Ovary (tissue), 3 donors: Measurements from ENCODE around the gene DPY19L2.
"Not testable (repeated sequence)": the region's sequence is repeated elsewhere in the genome, so short reads cannot be mapped to it uniquely, and the experiment has no call there.

ENCODE experiments used
- EP300 ChIP-seq: sonication (generic); formaldehyde crosslinking; IDR thresholded peaks from one replicate; pipeline ENCODE4 v1.6.1; 2017; ENCODE audit warnings: antibody characterized with exemption
- POLR2A ChIP-seq: fragments of 450-650 bp; IDR thresholded peaks from one replicate; pipeline ENCODE4 v1.6.1; 2017; ENCODE audit warnings: antibody characterized with exemption, mild to moderate bottlenecking, moderate library complexity
- TF ChIP-seq, protein P1 (sequence below), 3 donors: fragments of 450-650 bp in 2 of 3; fragments of 200-600 bp in 1 of 3; IDR thresholded peaks; one replicate each; pipeline versions ENCODE4 v1.5.1 to v1.8.0; 2016 to 2022; ENCODE audit warnings: antibody characterized with exemption in 3 of 3, mild to moderate bottlenecking in 1 of 3
- donor health status: DM: no; HTN: no; CAD: no.

DNA sequence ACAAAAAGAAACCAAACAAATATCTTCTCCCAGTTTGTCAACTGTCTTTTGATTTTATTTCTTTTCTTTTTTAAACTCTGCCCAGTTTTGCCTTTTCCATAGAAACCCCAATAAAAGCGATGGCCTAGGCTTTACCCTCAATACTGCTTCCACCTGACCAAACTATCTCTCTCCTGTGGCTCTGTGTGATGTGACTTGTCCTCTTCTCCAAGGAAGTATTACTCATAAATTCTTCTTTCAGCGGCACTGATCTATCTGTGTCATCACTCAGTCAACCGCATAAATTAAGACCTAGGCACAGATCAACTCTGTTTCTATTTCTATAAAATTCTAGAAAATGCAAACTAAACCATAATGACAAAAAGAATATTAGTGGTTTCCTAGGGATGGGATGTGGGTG, 9.8 kb downstream of the DPY19L2 start:
- TF ChIP-seq, protein P1, sequence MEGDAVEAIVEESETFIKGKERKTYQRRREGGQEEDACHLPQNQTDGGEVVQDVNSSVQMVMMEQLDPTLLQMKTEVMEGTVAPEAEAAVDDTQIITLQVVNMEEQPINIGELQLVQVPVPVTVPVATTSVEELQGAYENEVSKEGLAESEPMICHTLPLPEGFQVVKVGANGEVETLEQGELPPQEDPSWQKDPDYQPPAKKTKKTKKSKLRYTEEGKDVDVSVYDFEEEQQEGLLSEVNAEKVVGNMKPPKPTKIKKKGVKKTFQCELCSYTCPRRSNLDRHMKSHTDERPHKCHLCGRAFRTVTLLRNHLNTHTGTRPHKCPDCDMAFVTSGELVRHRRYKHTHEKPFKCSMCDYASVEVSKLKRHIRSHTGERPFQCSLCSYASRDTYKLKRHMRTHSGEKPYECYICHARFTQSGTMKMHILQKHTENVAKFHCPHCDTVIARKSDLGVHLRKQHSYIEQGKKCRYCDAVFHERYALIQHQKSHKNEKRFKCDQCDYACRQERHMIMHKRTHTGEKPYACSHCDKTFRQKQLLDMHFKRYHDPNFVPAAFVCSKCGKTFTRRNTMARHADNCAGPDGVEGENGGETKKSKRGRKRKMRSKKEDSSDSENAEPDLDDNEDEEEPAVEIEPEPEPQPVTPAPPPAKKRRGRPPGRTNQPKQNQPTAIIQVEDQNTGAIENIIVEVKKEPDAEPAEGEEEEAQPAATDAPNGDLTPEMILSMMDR (IDR thresholded peaks at IDR 0.05) = not testable (repeated sequence)
- TF ChIP-seq POLR2A, EP300: not testable (repeated sequence)
